ENCODE results near the gene RUNX1.
"Not testable (repeated sequence)": the region's sequence is repeated elsewhere in the genome, so short reads cannot be mapped to it uniquely, and the experiment has no call there.

RUNX1 gene

DNA sequence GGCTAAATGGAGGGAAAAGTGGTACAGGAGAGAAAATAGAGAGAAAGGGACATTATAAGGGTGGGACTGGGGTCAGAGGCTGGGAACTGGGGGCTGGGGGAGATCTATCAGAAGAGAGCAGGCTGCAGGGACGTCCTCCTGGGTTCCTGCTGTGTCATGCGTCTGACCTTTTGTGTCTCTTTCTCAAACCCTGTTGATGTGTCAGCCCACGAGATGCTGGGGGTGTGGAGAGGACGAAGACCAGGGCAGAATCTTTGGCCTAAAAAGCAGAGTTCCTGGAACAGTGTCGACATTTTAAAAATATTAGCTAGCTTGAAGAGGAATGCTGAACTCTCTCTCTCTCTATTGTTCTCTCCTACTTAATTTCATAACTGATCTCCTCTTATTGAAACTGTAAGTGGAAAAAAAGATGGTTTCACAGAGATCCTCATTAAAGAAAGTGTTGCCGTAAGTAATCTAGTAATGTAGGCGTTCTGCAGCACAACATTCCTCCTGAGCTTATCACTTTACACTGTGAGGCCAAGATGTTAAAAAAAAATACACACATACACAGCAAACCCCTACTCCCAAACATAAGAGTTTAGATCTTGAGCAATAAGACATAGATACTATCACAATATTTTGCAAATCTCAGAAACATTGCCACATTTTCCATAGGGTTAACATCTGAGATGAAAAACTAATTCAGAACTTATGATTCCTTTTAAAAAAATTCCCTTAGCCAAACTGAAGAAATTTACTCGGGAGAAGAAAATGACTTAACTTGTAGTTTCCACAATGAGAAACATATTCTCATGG lies 52.6 kb downstream of the RUNX1 start:
- no peaks in the 10 kb centered on the region for H3K27me3 ChIP-seq (ENCODE audit: insufficient read depth, low read length, poor library complexity)
- no peaks in the 10 kb centered on the region for H3K36me3 ChIP-seq (ENCODE audit: control insufficient read depth, insufficient read depth, low read length)
- H3K4me2 ChIP-seq (ENCODE audit: low read length), result no peak overlapping the region
- WGBS (ENCODE audit: extremely low coverage, insufficient coverage, low lambda C conversion rate), result no CpG with 5 or more reads among the region's 8 CpGs
- no peak overlapping the region for H2BK120ac ChIP-seq (ENCODE audit: low read depth, low read length)
- no peaks in the 10 kb centered on the region for H3K4me1 ChIP-seq (ENCODE audit: control insufficient read depth, low read depth, low read length)
- no peak overlapping the region for H3K56ac ChIP-seq (ENCODE audit: low read length)
- H2BK15ac ChIP-seq (replicated peaks; ENCODE audit: low read depth), result no peak overlapping the region
- no peak overlapping the region for H2BK5ac ChIP-seq (ENCODE audit: low read length)
- no peak for DNase-seq
- no peak overlapping the region for H2AK5ac ChIP-seq (ENCODE audit: low read length)
- no peaks in the 10 kb centered on the region for H3K79me1 ChIP-seq (ENCODE audit: low read length)
- no peak overlapping the region for H4K5ac ChIP-seq (ENCODE audit: low read length)
- H3K4me3 ChIP-seq (ENCODE audit: low read length), result no peak overlapping the region
- H4K8ac ChIP-seq (ENCODE audit: low read depth, low read length), result no peak overlapping the region
- no peak overlapping the region for H3K23ac ChIP-seq (ENCODE audit: low read length)
- H3K27ac ChIP-seq (ENCODE audit: low read depth, low read length), result no peak overlapping the region
- no peak overlapping the region for H3K9ac ChIP-seq (ENCODE audit: low read length)
- no peak overlapping the region for H3K4ac ChIP-seq (ENCODE audit: low read depth, low read length)
- no peaks in the 10 kb centered on the region for H3K79me2 ChIP-seq (ENCODE audit: control insufficient read depth, insufficient read depth, low read length)
- no peak overlapping the region for H3K18ac ChIP-seq (ENCODE audit: low read length)

DNA sequence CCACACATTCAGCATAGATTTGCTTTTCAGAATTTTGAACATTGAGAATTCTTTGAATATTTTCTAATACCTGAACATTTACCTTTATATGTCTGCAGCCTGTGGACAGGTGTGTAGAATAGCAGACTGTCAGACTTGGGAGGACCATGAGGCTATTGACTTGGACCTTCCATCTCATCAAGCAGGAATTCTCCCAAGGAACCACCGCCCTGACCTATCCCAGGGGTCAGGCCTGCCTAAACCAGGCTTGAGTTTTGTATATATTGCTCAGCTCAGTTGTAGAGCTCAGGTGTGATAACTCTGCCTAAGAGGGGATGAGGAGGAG lies 53.2 kb downstream of the RUNX1 start:
- no CpG with 5 or more reads among the region's 1 CpG for WGBS (ENCODE audit: extremely low coverage, insufficient coverage, low lambda C conversion rate)

DNA sequence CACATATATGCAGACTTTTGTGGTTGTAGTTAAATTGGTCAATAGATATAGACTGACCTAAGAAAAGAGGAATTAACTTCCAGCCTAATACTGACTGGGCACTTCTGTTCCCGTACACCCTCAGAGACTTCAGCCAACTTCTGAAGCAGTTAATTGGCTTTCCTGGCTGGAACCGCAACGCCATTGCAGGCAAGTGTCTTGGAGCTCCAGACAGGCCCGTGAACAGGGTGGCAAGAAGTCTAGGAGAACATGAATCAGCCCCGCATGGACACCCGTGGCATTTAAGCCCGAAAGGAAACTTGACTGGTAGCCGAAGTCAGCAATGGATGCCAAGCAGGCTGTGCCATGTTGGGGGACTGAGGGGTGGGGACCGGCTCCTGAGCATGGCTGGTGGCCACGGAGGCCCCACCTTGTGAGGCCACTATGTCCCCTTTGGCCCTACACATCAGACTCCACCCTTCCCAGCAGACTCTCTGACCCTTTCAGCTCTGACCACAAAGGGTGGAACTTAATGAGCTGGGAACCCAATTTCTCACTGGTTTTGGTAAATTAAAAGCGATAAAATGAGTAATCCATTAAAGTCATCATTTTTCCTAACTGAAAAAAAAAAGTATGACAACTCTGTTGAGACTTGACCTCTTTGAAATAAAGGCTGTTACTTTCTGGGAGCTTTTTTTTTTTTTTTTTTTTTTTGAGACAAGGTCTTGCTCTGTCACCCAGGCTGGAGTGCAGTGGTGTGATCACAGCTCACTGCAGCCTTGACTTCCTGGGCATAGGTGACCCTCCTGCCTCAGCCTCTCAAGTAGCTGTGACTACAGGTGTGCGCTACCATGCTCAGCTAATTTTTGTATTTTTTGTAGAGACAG lies 54.1 kb downstream of the RUNX1 start:
- no peak for DNase-seq
- Histone ChIP-seq H3K27ac (ENCODE audit: low read depth, low read length) (no peak overlapping the region), H3K27me3 (ENCODE audit: insufficient read depth, low read length, poor library complexity) (no peaks in the 10 kb centered on the region), H2AK5ac (ENCODE audit: low read length) (no peak overlapping the region), H3K4me2 (ENCODE audit: low read length) (no peak overlapping the region), H3K4me3 (ENCODE audit: low read length) (no peak overlapping the region), H2BK120ac (ENCODE audit: low read depth, low read length) (no peak overlapping the region), H3K79me1 (ENCODE audit: low read length) (no peaks in the 10 kb centered on the region), H3K9ac (ENCODE audit: low read length) (no peak overlapping the region), H3K18ac (ENCODE audit: low read length) (no peak overlapping the region), H2BK15ac (replicated peaks; ENCODE audit: low read depth) (no peak overlapping the region), H4K5ac (ENCODE audit: low read length) (no peak overlapping the region), H3K23ac (ENCODE audit: low read length) (no peak overlapping the region), H4K8ac (ENCODE audit: low read depth, low read length) (no peak overlapping the region), H3K36me3 (ENCODE audit: control insufficient read depth, insufficient read depth, low read length) (no peaks in the 10 kb centered on the region), H3K79me2 (ENCODE audit: control insufficient read depth, insufficient read depth, low read length) (no peaks in the 10 kb centered on the region), H3K56ac (ENCODE audit: low read length) (no peak overlapping the region), H3K4me1 (ENCODE audit: control insufficient read depth, low read depth, low read length) (no peaks in the 10 kb centered on the region), H2BK5ac (ENCODE audit: low read length) (no peak overlapping the region), H3K4ac (ENCODE audit: low read depth, low read length) (no peak overlapping the region)
- no CpG with 5 or more reads among the region's 12 CpGs for WGBS (ENCODE audit: extremely low coverage, insufficient coverage, low lambda C conversion rate)

More for the DNA sequence above, 53.2 kb downstream of the RUNX1 start:
- H3K4me3 ChIP-seq (ENCODE audit: low read length), result no peak overlapping the region
- H2BK120ac ChIP-seq (ENCODE audit: low read depth, low read length), result no peak overlapping the region
- no peak overlapping the region for H3K56ac ChIP-seq (ENCODE audit: low read length)
- H4K5ac ChIP-seq (ENCODE audit: low read length), result no peak overlapping the region
- no peak overlapping the region for H3K23ac ChIP-seq (ENCODE audit: low read length)
- H3K18ac ChIP-seq (ENCODE audit: low read length), result no peak overlapping the region
- no peak overlapping the region for H4K8ac ChIP-seq (ENCODE audit: low read depth, low read length)
- H3K79me2 ChIP-seq (ENCODE audit: control insufficient read depth, insufficient read depth, low read length), result no peaks in the 10 kb centered on the region
- H2BK15ac ChIP-seq (replicated peaks; ENCODE audit: low read depth), result no peak overlapping the region
- H3K4ac ChIP-seq (ENCODE audit: low read depth, low read length), result no peak overlapping the region
- no peaks in the 10 kb centered on the region for H3K36me3 ChIP-seq (ENCODE audit: control insufficient read depth, insufficient read depth, low read length)
- H3K4me1 ChIP-seq (ENCODE audit: control insufficient read depth, low read depth, low read length), result no peaks in the 10 kb centered on the region
- no peak overlapping the region for H3K9ac ChIP-seq (ENCODE audit: low read length)
- H3K27ac ChIP-seq (ENCODE audit: low read depth, low read length), result no peak overlapping the region
- no peak for DNase-seq
- no peak overlapping the region for H2BK5ac ChIP-seq (ENCODE audit: low read length)
- H3K27me3 ChIP-seq (ENCODE audit: insufficient read depth, low read length, poor library complexity), result no peaks in the 10 kb centered on the region
- no peak overlapping the region for H2AK5ac ChIP-seq (ENCODE audit: low read length)
- H3K4me2 ChIP-seq (ENCODE audit: low read length), result no peak overlapping the region
- no peaks in the 10 kb centered on the region for H3K79me1 ChIP-seq (ENCODE audit: low read length)

DNA sequence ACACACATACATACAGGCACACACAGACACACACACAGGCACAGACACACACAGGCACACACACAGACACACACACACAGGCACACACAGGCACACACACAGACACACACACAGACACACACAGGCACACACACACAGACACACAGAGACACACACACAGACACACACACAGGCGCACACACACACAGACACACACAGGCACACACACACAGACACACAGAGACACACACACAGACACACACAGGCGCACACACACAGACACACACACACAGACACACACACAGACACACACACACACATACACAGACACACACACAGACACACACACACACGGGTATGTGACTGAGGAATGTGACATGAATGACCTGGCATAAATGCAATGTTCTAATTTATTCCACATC lies 55.6 kb downstream of the RUNX1 start:
- not testable (repeated sequence) for H3K79me2 ChIP-seq (ENCODE audit: control insufficient read depth, insufficient read depth, low read length); H3K23ac ChIP-seq (ENCODE audit: low read length); H3K4me3 ChIP-seq (ENCODE audit: low read length); H3K27me3 ChIP-seq (ENCODE audit: insufficient read depth, low read length, poor library complexity); H3K36me3 ChIP-seq (ENCODE audit: control insufficient read depth, insufficient read depth, low read length); H3K4ac ChIP-seq (ENCODE audit: low read depth, low read length); H2AK5ac ChIP-seq (ENCODE audit: low read length); H3K79me1 ChIP-seq (ENCODE audit: low read length); H3K18ac ChIP-seq (ENCODE audit: low read length); H3K9ac ChIP-seq (ENCODE audit: low read length); H3K56ac ChIP-seq (ENCODE audit: low read length); H2BK120ac ChIP-seq (ENCODE audit: low read depth, low read length); H4K5ac ChIP-seq (ENCODE audit: low read length); H3K27ac ChIP-seq (ENCODE audit: low read depth, low read length); H3K4me2 ChIP-seq (ENCODE audit: low read length); DNase-seq; H4K8ac ChIP-seq (ENCODE audit: low read depth, low read length); H3K4me1 ChIP-seq (ENCODE audit: control insufficient read depth, low read depth, low read length); H2BK5ac ChIP-seq (ENCODE audit: low read length); H2BK15ac ChIP-seq (replicated peaks; ENCODE audit: low read depth)
- WGBS (ENCODE audit: extremely low coverage, insufficient coverage, low lambda C conversion rate), result no CpG with 5 or more reads among the region's 3 CpGs

DNA sequence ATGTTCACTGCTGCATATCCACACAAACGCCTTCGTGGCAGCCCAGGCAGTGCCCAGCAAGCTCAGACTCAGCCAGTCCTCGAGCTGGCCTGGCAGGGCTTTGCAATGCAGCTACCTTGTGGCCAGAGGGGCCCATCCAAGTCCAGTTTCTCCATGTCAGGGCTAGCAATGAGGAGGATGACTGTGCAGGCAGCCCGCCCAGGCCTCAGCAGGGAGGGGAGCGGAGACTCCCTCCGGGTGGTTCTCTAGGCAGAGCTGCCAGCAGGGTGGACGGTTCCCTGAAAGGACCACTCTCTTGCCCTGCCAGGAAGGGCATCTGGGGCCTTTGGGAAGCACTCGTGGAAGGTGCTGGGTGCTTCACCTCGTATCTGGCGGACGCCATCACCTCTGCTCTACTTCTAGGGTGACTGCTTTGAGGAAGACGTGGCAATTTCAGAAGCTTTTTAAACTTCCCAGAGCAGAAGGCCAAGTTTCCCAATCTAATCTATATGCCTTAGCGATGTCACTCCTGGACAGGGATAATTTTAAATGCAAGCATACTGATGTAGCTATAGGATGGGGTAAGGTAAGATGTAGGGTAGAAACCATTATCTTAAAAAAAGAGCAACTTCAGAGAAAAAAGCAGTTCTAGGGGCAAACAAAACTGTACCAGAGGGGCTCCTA lies 56.2 kb downstream of the RUNX1 start:
- H3K23ac ChIP-seq (ENCODE audit: low read length), result no peak overlapping the region
- H3K56ac ChIP-seq (ENCODE audit: low read length), result no peak overlapping the region
- H2BK15ac ChIP-seq (replicated peaks; ENCODE audit: low read depth), result no peak overlapping the region
- H3K18ac ChIP-seq (ENCODE audit: low read length), result no peak overlapping the region
- H2AK5ac ChIP-seq (ENCODE audit: low read length), result no peak overlapping the region
- H3K4ac ChIP-seq (ENCODE audit: low read depth, low read length), result no peak overlapping the region
- no peak overlapping the region for H2BK5ac ChIP-seq (ENCODE audit: low read length)
- H3K79me1 ChIP-seq (ENCODE audit: low read length), result no peaks in the 10 kb centered on the region
- no peaks in the 10 kb centered on the region for H3K4me1 ChIP-seq (ENCODE audit: control insufficient read depth, low read depth, low read length)
- no peak for DNase-seq
- no peak overlapping the region for H4K5ac ChIP-seq (ENCODE audit: low read length)
- no peak overlapping the region for H3K4me3 ChIP-seq (ENCODE audit: low read length)
- H3K9ac ChIP-seq (ENCODE audit: low read length), result no peak overlapping the region
- H3K27me3 ChIP-seq (ENCODE audit: insufficient read depth, low read length, poor library complexity), result no peaks in the 10 kb centered on the region
- no peak overlapping the region for H3K4me2 ChIP-seq (ENCODE audit: low read length)
- no peak overlapping the region for H2BK120ac ChIP-seq (ENCODE audit: low read depth, low read length)
- WGBS (ENCODE audit: extremely low coverage, insufficient coverage, low lambda C conversion rate), result no CpG with 5 or more reads among the region's 13 CpGs
- H3K36me3 ChIP-seq (ENCODE audit: control insufficient read depth, insufficient read depth, low read length), result no peaks in the 10 kb centered on the region
- no peaks in the 10 kb centered on the region for H3K79me2 ChIP-seq (ENCODE audit: control insufficient read depth, insufficient read depth, low read length)
- no peak overlapping the region for H4K8ac ChIP-seq (ENCODE audit: low read depth, low read length)
- H3K27ac ChIP-seq (ENCODE audit: low read depth, low read length), result no peak overlapping the region
